Stimulated activated CD4-positive, alpha-beta T cell treated with anti-CD3 and anti-CD28 coated beads, Interleukin-12 subunit alpha, Interleukin-12 subunit beta, amount 100 ng/mL, for 4 hours (primary cell): ENCODE data around the gene SATB1.
A peak's percentile ranks its signal among the peaks of the same experiment; 100 is the strongest.

Experiments
- DNase-seq: peaks from one replicate; pipeline ENCODE4 v3.0.0-alpha.2; 2020

The SATB1 gene

GRCh38 chr3:18428991-18429745 lies 4.0 kb upstream of the SATB1 start:
- no peak for DNase-seq

DNA sequence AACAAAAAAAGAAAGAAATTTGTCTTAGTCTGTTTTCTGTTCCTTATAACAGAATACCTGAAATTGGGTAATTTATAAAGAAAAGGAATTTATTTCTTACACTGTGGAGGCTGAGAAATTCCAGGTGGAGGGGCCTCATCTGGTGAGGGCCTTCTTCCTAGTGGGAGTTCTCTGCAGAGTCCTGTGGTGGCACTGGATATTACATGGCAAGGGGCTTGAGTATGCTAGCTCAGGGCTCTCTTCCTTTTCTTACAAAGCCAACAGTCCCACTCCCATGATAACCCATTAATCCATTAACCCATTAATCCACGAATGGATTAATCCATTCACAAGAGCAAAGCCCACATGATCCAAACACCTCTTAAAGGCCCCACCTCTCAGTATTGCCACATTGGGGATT lies 2.9 kb upstream of the SATB1 start:
- DNase-seq: no peak

DNA sequence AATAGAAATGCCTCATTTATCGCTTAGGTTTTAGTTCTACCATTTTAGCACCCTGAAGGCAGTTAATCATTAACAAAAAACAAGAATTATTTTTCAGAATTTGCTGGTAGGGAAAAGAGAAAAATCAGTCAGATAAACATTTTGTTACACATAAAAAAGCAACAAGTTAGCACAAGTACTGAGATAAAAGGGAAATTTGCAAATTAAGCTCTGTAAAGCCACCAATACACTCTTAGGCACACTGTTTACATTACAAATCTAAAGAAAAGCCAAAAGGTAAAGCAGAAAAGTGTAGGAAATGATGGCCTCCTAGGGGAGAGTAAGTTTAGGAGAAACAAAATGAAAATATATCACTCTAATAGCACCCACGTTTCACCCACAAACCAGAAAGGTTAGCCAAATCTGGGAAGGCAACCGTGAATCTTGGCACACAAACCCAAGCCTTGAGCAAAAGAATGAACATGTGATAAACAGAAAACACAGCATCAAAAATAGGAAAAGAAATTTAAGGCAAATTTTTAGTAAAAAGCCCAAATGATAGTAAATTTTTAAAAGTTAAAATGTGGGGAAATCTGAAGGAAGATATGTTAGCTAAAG lies 1.6 kb upstream of the SATB1 start:
- no peak for DNase-seq

DNA sequence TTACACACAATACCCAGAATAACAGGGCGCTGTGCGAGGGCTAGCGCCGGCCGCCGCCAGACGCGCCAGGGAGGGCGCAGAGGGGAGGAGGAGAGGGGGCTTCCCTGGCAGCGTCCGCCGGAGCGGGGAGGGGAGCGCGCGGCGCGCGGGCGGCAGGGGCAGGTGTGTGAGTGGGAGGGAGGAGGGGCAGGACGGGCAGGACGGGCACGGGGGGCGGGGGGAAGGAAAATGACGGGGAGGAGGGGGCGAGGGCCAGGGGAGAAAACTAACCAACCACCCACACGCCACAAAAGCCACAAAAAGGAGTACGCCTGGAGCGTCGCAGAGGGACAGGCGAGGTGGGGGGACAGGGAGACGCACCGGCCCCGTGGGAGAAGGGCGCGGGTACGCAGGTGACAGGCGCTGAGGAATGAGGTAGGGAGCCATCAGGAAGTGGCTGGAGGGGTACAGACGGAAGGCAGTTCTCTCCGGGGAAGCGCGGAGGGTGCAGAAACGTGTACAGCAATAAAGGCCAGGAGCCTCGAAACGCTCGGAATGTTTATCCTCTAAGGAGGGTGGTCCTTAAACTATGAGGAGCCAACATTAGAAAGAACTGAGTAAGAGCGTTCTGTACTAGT lies 610 bp upstream of the SATB1 start:
- DNase-seq: peak; percentile 69

DNA sequence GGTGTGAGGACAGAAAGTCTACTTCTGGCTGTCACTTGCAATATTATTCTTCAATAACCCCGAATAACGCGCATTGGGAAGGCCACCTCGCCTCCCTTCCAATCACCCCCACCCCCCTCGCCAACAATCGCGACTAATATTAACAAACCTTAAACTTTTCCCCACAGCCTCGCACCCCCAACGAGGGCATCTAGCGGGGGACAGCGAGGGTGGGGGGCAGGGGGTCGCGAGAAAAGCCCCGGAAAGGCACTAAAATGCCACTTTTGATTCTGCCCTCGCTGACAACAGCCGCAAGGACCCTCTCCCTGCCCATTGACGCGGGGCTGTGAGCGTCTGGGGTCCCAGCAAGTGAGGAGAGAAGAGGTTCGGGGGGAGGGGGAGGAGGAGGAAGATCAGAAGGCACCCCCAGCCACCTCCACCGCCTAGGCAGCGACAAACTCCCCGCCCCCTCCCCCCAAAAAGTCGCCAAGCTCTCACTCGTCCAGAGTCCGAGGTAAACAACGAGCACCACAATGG lies 868 bp downstream of the SATB1 start:
- peak; percentile 13 for DNase-seq

- peak; percentile 29 for DNase-seq
Measured at GRCh38 chr3:18423401-18424212, 1.5 kb downstream of the SATB1 start.

DNA sequence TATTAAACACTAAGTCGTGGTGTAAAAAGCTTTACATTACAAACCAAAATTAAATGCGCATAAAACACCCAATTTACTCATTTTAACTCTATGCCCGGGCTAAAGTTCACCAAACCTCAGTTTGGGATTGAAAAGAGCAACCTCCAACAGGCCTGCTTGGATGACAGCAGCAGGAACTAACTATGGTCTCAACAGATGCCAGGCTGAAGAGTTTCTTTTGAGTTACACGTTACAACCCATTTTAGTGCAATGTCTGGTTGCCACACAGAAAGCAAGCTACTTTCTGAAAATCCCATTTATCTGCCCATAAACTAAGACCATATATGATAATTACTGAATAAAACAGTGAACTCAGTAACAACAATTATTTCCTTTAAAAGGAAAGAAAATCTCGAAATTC lies 2.2 kb downstream of the SATB1 start:
- no peak for DNase-seq

DNA sequence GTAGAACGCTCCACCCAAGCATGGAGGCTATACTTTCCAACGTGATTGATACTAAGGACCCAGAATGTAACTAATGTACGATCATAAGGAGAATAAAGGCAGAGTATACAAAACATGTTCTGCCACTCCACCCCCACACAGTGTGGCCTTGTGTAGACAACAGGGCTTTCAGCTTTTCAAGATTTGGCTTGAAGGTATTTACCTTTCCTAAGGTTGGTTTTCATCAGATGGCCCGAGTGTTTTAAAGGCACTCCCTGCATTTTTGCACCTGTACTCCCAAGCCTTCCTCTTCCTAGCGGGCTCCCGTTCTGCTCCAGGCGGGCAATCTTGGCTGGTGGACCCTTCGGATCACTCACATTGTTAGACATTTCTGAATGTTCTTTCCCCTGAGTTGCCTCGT lies 4.6 kb downstream of the SATB1 start:
- no peak for DNase-seq

- no peak for DNase-seq
Measured at GRCh38 chr3:18419232-18419631, 5.9 kb downstream of the SATB1 start.

GRCh38 chr3:18417904-18418572 lies 7.1 kb downstream of the SATB1 start:
- DNase-seq: no peak

DNA sequence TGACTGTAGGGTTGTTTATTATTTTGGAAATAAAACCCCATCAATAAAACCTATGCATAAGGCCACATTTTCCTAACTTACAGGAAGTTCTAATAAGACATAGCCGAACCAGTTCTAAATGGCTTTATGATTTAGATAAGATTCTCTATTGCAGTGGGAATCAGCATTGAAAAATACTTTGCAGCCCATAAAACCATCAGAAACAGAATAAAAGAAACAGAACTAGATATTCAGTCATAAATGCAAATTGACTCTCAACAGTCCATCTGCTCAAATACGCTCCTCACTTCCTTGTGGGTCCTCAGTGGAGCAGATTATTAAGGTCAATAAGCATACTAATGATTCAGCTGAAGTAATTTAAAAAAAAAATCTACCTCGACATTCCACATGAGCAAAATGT lies 8.8 kb downstream of the SATB1 start:
- no peak for DNase-seq

DNA sequence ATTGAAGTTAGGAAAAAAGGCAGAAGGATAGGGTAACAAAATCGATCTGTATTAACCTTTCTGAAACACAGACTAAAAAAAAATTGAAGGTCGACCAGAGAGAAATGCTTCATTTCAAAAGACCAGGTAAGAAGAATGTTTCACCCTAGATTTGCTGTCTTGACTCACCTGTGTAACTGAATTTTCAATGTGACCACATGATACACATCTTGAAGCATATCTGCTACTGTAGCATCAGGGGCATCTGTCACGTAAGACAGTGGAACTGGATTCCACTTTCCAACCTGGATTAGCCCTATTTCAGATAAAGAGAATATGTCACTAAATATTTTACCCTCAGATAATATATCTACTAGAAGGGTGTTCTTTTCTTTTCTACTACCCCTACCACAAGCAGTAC lies 9.3 kb downstream of the SATB1 start:
- DNase-seq: no peak

GRCh38 chr3:18415167-18415566 lies 10.0 kb downstream of the SATB1 start:
- no peak for DNase-seq

DNA sequence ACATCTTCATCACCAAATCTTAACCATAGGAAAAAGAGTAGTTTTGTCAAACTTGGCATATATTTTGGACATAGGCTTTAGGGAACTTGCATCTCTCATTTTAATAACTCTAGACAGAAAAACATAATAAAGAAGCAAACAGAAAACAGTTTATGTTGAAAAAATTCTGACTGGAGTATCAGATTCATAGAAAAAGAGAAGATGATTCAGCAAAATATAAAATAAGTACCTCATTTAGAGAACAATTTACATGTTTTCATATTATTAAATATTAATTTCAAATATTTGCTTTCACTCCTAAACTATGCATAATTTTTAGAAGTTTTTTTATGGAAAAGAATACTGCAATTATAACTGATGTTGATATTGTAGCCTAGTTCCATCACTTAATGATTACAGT lies 12.5 kb downstream of the SATB1 start:
- no peak for DNase-seq

GRCh38 chr3:18411541-18411940 lies 13.6 kb downstream of the SATB1 start:
- no peak for DNase-seq

DNA sequence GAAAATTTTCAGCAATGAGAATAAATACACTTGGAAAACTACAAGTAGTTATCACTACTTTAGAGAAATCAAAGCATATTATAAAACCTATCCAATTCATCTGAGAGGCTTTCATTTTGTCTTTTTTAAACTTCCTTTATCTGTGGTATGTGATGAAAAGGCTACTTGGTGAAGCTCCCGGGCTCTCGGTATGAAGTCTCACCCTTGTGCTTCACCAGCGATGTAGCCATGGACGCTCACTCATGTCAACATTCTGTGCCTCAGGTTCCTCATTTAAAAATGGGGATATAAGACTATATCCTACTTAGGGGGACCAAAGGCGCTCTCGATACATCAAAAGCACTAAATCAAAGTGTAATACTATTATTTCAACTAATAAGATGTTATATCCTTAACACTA lies 14.9 kb downstream of the SATB1 start:
- DNase-seq: no peak

- no peak for DNase-seq
Measured at GRCh38 chr3:18409266-18409665, 15.9 kb downstream of the SATB1 start.

GRCh38 chr3:18405141-18405540 lies 20.0 kb downstream of the SATB1 start:
- no peak for DNase-seq

DNA sequence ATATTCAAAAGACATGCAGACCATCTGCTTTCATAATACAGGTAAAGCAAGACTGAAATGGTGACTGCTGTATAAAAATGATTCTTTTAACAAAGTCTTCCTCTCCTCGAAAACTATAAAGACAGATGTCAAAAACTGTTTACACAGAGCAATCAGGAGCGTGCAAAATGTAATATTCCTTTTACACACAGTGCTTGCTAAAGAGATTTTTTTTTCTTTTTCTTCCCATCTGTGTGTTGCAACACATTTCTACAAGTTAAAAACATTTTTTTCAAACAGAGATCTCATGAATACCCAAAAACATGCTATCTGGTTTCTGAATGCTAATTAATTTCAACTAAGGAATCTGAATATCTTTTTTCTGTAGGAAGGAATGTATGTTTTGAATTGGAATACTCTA lies 22.1 kb downstream of the SATB1 start:
- DNase-seq: no peak

GRCh38 chr3:18402239-18402799 lies 22.8 kb downstream of the SATB1 start:
- no peak for DNase-seq

DNA sequence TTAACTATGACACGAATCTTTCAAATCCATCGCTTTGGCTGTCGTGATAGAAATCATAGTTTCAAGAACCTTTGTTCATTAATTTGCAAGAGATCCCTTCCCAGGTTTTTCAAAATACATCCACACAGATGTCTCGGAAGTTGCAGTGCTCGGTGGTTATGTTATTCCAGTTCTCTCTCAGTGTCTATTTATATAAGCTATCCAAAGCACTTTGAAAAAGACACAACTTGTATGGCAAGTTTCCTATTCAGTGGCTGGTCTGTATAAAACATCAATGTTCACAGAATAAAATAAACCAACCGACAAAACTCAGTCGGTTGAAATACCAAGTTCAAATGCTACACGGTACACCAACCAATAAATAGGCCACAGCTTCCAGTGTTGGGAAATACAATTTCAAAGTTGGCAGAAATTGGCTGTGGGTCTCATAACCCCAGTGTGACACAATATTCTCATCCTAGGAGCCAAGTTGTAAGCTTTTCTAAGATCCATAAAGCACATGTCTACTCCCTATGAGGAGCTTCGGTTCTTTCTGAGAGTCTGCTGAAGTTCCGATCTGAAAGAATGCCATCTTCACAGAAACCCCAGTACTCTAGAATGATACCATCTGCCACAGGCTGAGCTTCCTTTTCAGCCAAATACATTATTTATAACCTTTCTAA lies 23.7 kb downstream of the SATB1 start:
- DNase-seq: no peak

GRCh38 chr3:18398448-18398847 lies 26.7 kb downstream of the SATB1 start:
- DNase-seq: no peak
